GM18873 (cell line): ENCODE measurements around the gene AFG1L.
"Not testable (repeated sequence)": the region's sequence is repeated elsewhere in the genome, so short reads cannot be mapped to it uniquely, and the experiment has no call there.

Experiments used
- ATAC-seq: cut with Tn5 transposase; IDR thresholded peaks from one replicate; pipeline ENCODE4 v1.9.1; 2021; ENCODE audit warnings: mild to moderate bottlenecking, moderate library complexity, moderate number of reproducible peaks; ENCODE audit not compliant: unreplicated experiment, low FRiP score

AFG1L gene

GRCh38 chr6:108446629-108447150 is 151.8 kb downstream of the AFG1L start:
- ATAC-seq: no peak

GRCh38 chr6:108448481-108448880 is 153.6 kb downstream of the AFG1L start:
- ATAC-seq: no peak

DNA sequence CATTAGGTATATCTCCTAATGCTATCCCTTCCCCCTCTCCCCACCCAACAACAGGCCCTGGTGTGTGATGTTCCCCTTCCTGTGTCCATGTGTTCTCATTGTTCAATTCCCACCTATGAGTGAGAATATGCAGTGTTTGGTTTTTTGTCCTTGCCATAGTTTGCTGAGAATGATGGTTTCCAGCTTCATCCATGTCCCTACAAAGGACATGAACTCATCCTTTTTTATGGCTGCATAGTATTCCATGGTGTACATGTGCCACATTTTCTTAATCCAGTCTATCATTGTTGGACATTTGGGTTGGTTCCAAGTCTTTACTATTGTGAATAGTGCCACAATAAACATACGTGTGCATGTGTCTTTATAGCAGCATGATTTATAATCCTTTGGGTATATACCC is 154.9 kb downstream of the AFG1L start:
- not testable (repeated sequence) for ATAC-seq

DNA sequence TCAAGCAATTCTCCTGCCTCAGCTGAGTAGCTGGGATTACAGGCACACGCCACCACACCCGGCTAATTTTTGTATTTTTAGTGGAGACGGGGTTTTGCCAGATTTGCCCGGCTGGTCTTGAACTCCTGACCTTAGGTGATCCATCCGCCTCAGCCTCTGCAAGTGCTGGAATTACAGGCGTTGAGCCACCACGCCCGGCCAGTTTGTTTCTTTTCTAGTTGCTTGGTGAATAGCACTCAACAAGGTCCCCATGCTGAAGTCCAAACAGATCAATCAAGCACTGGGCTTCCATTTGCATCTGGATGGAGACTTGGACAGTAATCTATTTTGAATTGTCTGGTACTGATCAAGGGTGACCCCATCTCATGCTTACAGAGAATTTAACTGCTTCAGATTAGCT is 157.0 kb downstream of the AFG1L start:
- no peak for ATAC-seq

DNA sequence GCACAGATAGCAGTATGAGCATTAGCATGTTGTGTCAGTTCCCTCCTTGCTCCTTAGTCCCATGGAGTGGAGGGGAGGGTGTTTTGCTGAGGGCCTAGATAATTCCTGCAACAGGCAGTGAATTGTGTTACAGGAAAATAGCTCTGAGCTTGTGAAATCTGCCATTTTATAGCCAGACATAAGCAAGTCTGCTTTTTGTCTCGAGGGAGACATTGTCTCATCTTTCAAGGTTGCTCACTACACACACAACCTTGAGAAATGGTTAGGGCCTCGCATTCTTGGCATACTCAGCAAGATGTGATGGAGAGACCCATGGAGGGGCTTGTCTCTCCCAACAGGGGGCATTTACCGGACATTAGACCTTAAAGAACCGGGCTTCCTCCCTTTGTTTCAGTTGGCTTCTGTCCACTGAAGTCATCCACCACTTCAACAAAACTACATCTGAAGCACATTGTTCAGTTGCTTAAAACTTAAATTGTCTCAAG is 157.9 kb downstream of the AFG1L start:
- no peak for ATAC-seq

- no peak for ATAC-seq
Observed at GRCh38 chr6:108453601-108454185, 158.8 kb downstream of the AFG1L start.

DNA sequence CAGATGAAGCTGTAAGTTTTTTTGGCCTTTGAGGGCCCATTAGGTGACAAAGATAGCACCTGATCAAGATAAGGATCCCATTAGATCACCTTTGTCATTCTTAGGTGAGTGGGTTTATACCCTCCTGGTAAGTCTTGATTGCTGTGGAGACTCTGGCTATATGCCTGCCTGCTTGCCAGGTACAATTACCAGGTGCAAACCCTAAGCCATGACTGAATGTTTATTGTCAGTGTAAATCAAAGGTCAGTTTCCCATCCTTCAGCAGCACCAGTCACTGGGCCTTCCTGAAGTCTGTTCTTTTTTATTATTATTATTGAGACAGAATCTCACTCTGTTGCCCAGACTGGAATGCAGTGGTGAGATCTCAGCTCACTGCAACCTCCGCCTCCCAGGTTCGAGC is 159.5 kb downstream of the AFG1L start:
- no peak for ATAC-seq

GRCh38 chr6:108455688-108456087 is 160.8 kb downstream of the AFG1L start:
- no peak for ATAC-seq

DNA sequence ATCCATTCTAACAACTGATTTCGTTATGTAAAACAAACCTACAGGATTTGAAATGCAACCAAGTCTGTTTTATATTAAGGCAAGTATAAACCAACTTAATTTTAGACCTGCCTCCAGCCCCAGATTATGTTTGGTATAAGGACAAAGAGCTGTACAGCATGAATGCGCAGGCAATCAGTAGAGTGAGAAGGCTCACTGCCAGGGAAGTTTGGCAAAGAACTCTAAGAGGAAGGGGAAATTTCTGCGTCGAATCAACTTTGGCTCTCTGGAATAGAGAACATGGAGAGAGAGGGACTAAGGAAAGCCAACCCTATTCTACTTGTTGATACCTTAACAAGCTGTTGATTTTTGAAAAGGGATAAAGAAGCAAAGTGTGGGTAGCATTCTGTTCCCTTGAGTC is 168.9 kb downstream of the AFG1L start:
- ATAC-seq: no peak

- no peak for ATAC-seq
Observed at GRCh38 chr6:108464418-108465097, 169.7 kb downstream of the AFG1L start.

GRCh38 chr6:108465098-108465495 is 170.2 kb downstream of the AFG1L start:
- no peak for ATAC-seq

DNA sequence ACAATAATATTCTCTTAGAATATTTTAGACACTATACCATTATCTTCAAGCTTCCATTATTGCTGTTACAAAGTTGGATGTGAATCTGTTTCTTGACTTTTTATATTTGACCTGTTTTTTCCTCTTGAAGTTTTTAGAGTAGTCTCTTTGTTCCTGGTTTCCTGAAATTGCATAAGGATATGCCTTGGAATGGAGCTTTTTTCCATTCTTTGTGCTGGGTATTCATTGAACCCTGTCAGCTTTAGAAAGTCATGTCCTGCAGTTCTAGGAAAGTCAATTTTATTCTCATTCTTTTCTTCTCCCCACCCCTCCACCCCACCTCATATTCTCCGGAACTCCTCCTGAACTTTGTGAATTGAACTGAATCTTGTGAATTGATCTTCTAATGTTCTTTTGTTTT is 173.5 kb downstream of the AFG1L start:
- ATAC-seq: no peak

- no peak for ATAC-seq
Observed at GRCh38 chr6:108469316-108469715, 174.5 kb downstream of the AFG1L start.

DNA sequence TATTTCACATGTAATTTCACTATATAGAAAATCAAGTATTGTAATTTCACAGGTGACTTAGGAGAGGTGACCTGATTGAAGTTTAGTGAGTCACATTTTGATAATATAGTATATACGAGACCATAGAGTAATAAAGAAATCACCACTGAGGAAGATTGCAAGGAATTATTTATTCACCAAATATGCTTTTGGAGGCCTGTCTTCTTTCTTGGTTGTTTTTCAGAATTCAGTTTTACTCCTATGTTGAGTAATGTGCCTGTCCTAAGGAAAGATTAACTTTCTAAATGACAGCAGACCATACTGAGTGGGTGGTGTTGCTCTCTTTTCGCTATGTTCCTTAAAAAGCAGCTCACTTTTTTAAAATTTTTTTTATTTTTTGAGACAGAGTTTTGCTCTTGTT is 178.3 kb downstream of the AFG1L start:
- ATAC-seq: no peak

DNA sequence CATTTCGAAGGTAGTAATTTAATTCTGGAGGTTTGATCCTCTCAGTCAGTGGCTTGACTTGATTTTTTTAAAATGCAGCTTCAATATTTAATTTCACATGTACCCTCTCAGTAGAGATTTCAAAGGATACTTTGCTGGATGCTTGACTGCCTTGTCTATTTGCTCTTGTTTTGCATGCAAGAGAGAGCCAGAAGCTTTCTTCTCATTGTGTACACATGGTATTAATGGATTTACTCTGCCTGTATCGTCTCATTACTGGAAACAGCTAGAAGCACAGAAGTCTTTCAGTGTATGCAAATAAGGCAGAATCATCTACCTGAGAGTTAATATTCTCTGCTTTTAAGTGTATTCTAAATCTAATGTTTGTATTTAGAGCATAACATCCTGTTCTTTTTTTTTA is 181.5 kb downstream of the AFG1L start:
- ATAC-seq: no peak

- no peak for ATAC-seq
Observed at GRCh38 chr6:108476847-108477430, 182.1 kb downstream of the AFG1L start.

- no peak for ATAC-seq
Observed at GRCh38 chr6:108482559-108482958, 187.7 kb downstream of the AFG1L start.

GRCh38 chr6:108484016-108484415 is 189.2 kb downstream of the AFG1L start:
- ATAC-seq: no peak

- ATAC-seq: no peak
Observed at GRCh38 chr6:108489699-108490098, 194.8 kb downstream of the AFG1L start.

- ATAC-seq: no peak
Observed at GRCh38 chr6:108492131-108492766, 197.4 kb downstream of the AFG1L start.

DNA sequence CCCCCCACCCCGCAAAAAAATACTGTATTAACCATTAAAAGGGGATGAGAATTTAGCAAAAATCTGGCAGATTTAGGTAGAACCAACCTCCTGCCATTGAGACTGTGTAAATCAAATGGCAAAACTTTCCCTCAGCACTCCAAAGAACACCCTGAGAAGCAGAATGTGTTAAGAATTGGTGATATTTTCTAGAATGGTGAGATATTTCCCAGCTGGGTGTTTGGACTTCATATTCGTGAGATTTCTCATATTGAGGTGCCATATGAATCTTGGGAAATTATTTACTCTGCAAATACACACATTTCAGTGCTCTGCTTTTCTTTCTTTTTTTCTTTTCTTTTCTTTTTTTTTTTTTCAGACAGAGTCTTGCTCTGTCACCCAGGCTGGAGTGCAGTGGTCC is 199.6 kb downstream of the AFG1L start:
- no peak for ATAC-seq
